Endodermal cell (in vitro differentiated cells): ENCODE results near the gene SLC17A9. TPM values are rescaled to one million over a fixed set of nuclear protein-coding genes. Genes with fewer than 3 reads are reported as not detected.

Experiments
- DNase-seq: peaks from one replicate; pipeline ENCODE4 v3.0.0-alpha.2; 2017
- H3K27ac ChIP-seq: 2 replicates; pipeline ENCODE4 v1.5.1; 2013; ENCODE audit warnings: mild to moderate bottlenecking, low read depth, low read length, moderate library complexity
- H3K27me3 ChIP-seq: 2 replicates; pipeline ENCODE4 v1.6.1; 2013; ENCODE audit warnings: mild to moderate bottlenecking, low read length, moderate library complexity; ENCODE audit not compliant: insufficient read depth, control insufficient read depth, poor library complexity, severe bottlenecking
- H3K36me3 ChIP-seq: 2 replicates; pipeline ENCODE4 v1.7.0; 2013; ENCODE audit warnings: mild to moderate bottlenecking, low read length, moderate library complexity; ENCODE audit not compliant: control insufficient read depth, insufficient read depth
- H3K4me1 ChIP-seq: one replicate; pipeline ENCODE4 v1.7.0; 2013; ENCODE audit warnings: low read length; ENCODE audit not compliant: control insufficient read depth, insufficient read depth
- H3K4me3 ChIP-seq: 2 replicates; pipeline ENCODE4 v1.5.1; 2013; ENCODE audit warnings: mild to moderate bottlenecking, low read length, moderate library complexity
- H3K9ac ChIP-seq: 2 replicates; pipeline ENCODE4 v1.6.1; 2013; ENCODE audit warnings: mild to moderate bottlenecking, low read length, moderate library complexity; ENCODE audit not compliant: poor library complexity, severe bottlenecking; ENCODE audit errors: extremely low read depth
- H3K9me3 ChIP-seq: 2 replicates; pipeline ENCODE4 v1.6.1; 2013; ENCODE audit warnings: mild to moderate bottlenecking, low read length, moderate library complexity; ENCODE audit not compliant: control insufficient read depth
- H3K27ac Mint-ChIP-seq: 2 replicates; pipeline ENCODE4 v1.8.0; 2020; ENCODE audit warnings: mixed read lengths
- H3K27me3 Mint-ChIP-seq: 2 replicates; pipeline ENCODE4 v1.8.0; 2021; ENCODE audit warnings: mild to moderate bottlenecking, mixed read lengths; ENCODE audit not compliant: insufficient read depth
- H3K36me3 Mint-ChIP-seq: 2 replicates; pipeline ENCODE4 v1.8.0; 2020; ENCODE audit warnings: low read depth, mixed read lengths
- H3K4me1 Mint-ChIP-seq: 2 replicates; pipeline ENCODE4 v1.8.0; 2020; ENCODE audit warnings: mixed read lengths
- H3K4me3 Mint-ChIP-seq: 2 replicates; pipeline ENCODE4 v1.8.0; 2020; ENCODE audit warnings: mild to moderate bottlenecking, moderate library complexity, mixed read lengths
- H3K9me3 Mint-ChIP-seq: 2 replicates; pipeline ENCODE4 v1.8.0; 2020; ENCODE audit warnings: mild to moderate bottlenecking, mixed read lengths
- CTCF ChIP-seq: fragments of 200-600 bp; sonication (generic); conservative IDR thresholded peaks from 2 replicates; pipeline ENCODE4 v1.5.0; 2021; ENCODE audit warnings: antibody characterized with exemption, mild to moderate bottlenecking
- WGBS, 2 experiments: methylation state at CpG; one replicate each; pipeline versions ENCODE4 v1.1.5 to v1.1.7; 2013; ENCODE audit warnings: missing lambda C conversion rate in 2 of 2, mixed read lengths in 1 of 2; ENCODE audit not compliant: insufficient coverage in 1 of 2, insufficient read length in 1 of 2; 5-methylcytosine and 5-hydroxymethylcytosine counted together
- total RNA-seq, 2 donors: library from RNA; stranded (reverse); fragmentation: NEBNext Ultra II Directional in 1 of 2; extraction: Animal tissue kit (Norgen Biotek cat#: 25700) in 1 of 2; gene quantifications; 2 replicates in 1 of 2; 3 replicates in 1 of 2; pipeline ENCODE4 v1.2.1, GENCODE V29; 2021

The SLC17A9 gene
- total RNA-seq, 2 donors from 2014 or later: 8.9 to 10.2 TPM

- WGBS, 2 experiments: 85 to 92% methylated on average over 10 to 21 of the region's 21 CpGs
- Mint-ChIP-seq H3K36me3 (no peaks in the 10 kb centered on the region), H3K4me3 (no peak overlapping the region), H3K27me3 (peaks cover 19% of the 10 kb centered on the region), H3K27ac (no peak overlapping the region), H3K4me1 (no peaks in the 10 kb centered on the region), H3K9me3 (no peaks in the 10 kb centered on the region)
- no peak for TF ChIP-seq CTCF
- Histone ChIP-seq H3K27ac (no peak overlapping the region), H3K4me1 (no peaks in the 10 kb centered on the region), H3K9ac (no peak overlapping the region), H3K4me3 (no peak overlapping the region), H3K36me3 (no peaks in the 10 kb centered on the region), H3K9me3 (no peaks in the 10 kb centered on the region), H3K27me3 (peaks cover 24% of the 10 kb centered on the region)
- DNase-seq: no peak
Observed at GRCh38 chr20:62968378-62969178, 16.1 kb downstream of the SLC17A9 start.

GRCh38 chr20:62969179-62969760 lies 16.8 kb downstream of the SLC17A9 start:
- Histone ChIP-seq H3K9ac (no peak overlapping the region), H3K27me3 (peaks cover 31% of the 10 kb centered on the region), H3K27ac (no peak overlapping the region), H3K4me1 (no peaks in the 10 kb centered on the region), H3K9me3 (no peaks in the 10 kb centered on the region), H3K4me3 (no peak overlapping the region), H3K36me3 (no peaks in the 10 kb centered on the region)
- WGBS, 2 experiments: 72 to 79% methylated on average over 10 to 16 of the region's 16 CpGs
- no peak for DNase-seq
- H3K27me3 Mint-ChIP-seq: peaks cover 26% of the 10 kb centered on the region
- no peaks in the 10 kb centered on the region for H3K36me3 Mint-ChIP-seq
- no peak overlapping the region for H3K4me3 Mint-ChIP-seq
- H3K9me3 Mint-ChIP-seq: no peaks in the 10 kb centered on the region
- no peaks in the 10 kb centered on the region for H3K4me1 Mint-ChIP-seq
- no peak overlapping the region for H3K27ac Mint-ChIP-seq
- TF ChIP-seq CTCF: no peak

GRCh38 chr20:62969939-62970306 lies 17.4 kb downstream of the SLC17A9 start:
- Histone ChIP-seq H3K9ac (no peak overlapping the region), H3K27me3 (peaks cover 38% of the 10 kb centered on the region)
- 88 to 100% methylated on average over 4 to 8 of the region's 8 CpGs for WGBS, 2 experiments

More at GRCh38 chr20:62969939-62970306, 17.4 kb downstream of the SLC17A9 start:
- TF ChIP-seq CTCF: no peak
- Histone ChIP-seq H3K36me3 (no peaks in the 10 kb centered on the region), H3K4me3 (no peak overlapping the region), H3K27ac (no peak overlapping the region), H3K9me3 (no peaks in the 10 kb centered on the region), H3K4me1 (no peaks in the 10 kb centered on the region)
- Mint-ChIP-seq H3K9me3 (no peaks in the 10 kb centered on the region), H3K4me3 (no peak overlapping the region), H3K27ac (no peak overlapping the region), H3K27me3 (peaks cover 33% of the 10 kb centered on the region), H3K4me1 (no peaks in the 10 kb centered on the region), H3K36me3 (no peaks in the 10 kb centered on the region)
- DNase-seq: no peak
